NCI-H1436 (cell line): ENCODE measurements around the gene TPRG1.
"Not testable (repeated sequence)": the region's sequence is repeated elsewhere in the genome, so short reads cannot be mapped to it uniquely, and the experiment has no call there.

Experiments used
- DNase-seq: peaks from one replicate; lab custom pipeline; 2025; lab: John Stamatoyannopoulos, UW

Gene TPRG1

DNA sequence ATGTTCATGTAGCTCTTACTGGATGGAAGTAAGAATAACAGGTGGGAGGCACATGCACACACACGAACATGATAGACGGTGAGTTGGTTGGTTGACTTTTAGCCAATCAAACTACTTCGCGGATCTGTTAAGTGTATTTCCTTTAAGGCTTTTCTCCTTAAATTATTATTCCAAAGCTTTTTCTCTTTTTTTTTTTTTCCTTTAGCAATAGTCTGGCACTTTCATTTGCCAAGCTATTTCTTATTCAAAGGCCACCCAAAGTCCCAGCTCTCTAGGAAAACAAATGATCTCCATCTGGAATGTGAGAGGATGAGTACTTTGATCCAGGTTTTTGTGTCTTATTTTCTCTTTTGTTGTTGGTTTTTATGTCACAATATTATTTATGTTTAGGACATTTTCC lies 141.1 kb downstream of the TPRG1 start:
- no peak for DNase-seq

GRCh38 chr3:189316296-189317019 lies 144.7 kb downstream of the TPRG1 start:
- peak; percentile 68 for DNase-seq

GRCh38 chr3:189317911-189318310 lies 146.1 kb downstream of the TPRG1 start:
- DNase-seq, result no peak

- no peak for DNase-seq
Measured at GRCh38 chr3:189320511-189320910, 148.7 kb downstream of the TPRG1 start.

GRCh38 chr3:189322339-189322738 lies 150.6 kb downstream of the TPRG1 start:
- DNase-seq, result no peak

DNA sequence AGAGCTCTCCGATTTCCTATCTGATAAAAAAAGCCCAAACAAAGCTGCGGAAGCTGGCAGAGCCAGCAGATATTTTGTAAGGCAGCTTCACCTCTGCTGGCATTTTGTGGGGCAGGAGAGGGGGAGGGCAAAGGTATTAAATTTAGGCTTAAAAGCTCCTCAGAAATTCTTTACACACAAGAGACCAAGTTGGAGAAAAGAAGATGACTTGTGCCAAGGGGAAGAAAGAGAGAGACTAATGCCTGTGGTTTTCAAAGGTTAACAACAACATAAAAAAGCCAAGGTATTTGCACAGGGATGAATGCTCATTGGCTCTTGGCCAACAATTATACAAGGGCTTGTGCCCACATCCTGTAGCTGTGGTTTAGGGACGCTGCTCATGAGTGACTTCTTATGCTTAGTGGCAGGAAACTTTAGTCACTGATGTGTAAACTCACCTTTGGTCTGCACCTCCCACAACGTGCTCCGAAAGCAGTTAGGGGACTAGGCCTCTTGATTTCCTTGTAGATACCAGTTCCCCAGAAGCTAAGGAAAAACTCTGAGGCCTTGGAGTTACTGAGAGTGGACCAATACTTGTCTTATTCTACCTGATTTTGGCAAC lies 152.9 kb downstream of the TPRG1 start:
- peak; percentile 74 for DNase-seq

DNA sequence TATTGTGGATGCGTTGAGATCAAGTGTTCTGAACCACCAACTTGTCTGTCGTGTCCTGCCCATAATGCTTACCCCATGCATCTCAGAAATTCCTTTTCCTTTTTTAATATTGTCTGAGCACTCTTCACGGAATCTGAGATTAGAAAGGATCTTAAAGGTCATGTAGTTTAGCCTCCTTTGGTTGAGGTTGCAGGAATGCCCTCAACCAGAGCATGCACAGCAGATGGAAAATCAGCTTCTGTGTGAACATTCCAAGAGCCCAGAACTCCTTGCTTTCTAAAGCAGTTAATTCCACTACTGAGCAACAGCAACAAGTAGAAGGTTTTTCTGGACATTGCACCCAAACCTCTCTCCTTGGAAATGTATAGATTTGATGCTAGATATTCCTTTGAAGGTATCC lies 153.7 kb downstream of the TPRG1 start:
- no peak for DNase-seq

DNA sequence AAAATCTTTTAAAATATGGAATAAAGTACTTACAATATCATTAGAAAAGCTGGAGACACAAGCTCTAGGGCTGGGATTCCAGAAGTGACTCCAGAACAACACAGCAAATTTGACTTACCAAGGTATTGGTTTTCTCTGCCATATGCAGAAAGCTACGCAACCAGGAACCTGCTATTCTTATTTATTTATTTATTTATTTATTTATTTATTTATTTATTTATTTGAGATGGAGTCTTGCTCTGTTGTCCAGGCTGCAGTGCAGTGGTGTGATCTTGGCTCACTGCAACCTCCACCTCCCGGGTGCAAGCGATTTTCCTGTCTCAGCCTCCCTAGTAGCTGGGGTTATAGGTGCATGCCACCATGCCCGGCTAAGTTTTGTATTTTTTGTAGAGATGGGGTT lies 157.9 kb downstream of the TPRG1 start:
- DNase-seq, result not testable (repeated sequence)

DNA sequence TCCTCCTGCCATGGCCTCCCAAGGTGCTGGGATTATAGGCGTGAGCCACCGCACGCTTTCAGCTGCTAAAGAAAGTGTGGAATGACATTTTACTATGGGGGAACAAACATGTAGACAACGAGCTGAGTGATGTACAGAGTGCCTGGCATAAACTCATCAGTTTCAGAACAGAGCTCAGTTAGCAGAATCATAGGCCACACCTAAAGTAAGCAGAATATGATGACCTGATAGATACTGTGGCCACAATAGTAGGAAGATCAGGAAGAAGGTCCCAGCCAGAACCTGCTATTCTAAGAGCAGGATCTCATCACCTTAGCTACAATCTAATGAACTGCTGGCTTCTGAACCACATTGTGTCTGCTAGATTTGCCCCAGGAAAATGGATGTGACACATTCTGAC lies 158.3 kb downstream of the TPRG1 start:
- DNase-seq, result no peak

- no peak for DNase-seq
Measured at GRCh38 chr3:189331002-189331418, 159.2 kb downstream of the TPRG1 start.

- no peak for DNase-seq
Measured at GRCh38 chr3:189334064-189334920, 162.5 kb downstream of the TPRG1 start.

GRCh38 chr3:189337673-189338091 lies 165.9 kb downstream of the TPRG1 start:
- no peak for DNase-seq

DNA sequence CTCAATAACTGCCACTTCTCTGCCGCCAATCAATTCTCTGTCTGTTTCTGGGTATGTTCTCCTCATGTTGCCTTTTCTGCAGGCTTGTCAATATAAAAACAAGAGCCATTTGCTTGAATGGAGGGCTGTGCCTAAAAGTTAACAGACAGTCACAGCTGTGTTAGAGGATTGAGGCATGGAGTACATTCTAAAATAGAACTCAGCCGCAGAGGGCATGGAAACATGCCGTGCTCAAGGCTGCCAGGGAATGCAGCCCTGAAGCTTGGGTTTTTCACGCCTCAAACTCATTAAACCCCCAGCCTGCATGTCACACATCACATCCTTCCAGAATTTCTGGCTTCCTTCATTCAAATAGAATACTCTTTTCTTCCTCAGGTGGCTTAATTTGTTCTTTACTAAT lies 166.6 kb downstream of the TPRG1 start:
- DNase-seq, result no peak

DNA sequence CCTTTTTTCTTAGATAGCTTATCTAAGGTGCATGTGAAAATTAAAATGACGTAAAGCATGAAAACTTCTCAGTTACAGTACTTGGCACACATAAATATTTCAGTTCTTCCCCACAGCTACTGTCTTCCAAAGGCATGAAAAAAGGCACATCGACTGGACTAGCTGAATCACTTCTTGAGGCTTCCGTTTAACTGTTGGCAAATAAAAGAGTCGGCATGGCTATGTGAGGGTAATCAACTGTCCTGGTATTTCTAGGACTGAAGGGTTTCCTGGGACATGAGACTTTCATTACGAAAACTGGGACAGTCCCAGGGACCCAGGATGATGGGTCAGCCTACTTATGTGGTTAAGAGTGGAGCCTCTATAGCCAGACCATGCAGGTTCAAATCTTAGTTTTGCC lies 168.2 kb downstream of the TPRG1 start:
- no peak for DNase-seq

- no peak for DNase-seq
Measured at GRCh38 chr3:189340680-189341460, 169.1 kb downstream of the TPRG1 start.

DNA sequence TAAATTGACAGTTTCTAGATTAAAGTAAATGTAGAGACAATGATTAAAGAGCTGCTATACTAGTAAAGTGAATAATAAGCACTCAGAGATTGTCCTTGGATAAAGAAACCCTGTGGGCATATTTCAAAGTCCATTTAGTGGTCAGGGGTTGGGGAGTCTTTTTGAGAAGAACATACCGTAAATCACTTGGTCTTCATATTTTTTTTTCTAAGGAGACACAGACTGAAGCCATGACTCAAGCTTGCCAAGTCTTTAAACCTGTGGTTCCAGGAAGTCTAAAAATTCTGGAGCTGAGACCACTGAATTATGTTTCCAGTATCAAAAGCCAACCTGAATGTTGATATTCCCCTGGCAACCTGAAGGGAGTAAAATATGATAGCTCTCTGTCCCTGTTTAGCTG lies 171.0 kb downstream of the TPRG1 start:
- DNase-seq, result no peak

DNA sequence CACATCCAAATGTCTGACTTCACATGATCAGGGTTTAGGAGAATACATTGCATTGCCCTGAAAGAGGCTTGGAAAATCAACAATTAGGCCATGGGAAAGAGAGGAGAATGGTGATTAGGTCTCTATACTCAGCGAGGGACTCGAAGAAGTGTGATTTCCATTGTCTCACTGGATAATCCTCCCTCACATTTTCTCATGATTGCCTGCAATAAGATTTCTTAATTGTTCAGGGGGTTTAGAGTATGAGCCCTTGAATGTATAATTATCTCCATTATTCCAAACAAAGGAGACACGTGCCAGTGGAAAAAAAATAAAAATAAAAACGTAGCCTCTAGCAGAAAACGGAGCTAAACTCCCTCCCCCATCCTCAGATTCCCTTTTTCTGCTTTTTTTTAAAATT lies 173.2 kb downstream of the TPRG1 start:
- peak; percentile 87 for DNase-seq

DNA sequence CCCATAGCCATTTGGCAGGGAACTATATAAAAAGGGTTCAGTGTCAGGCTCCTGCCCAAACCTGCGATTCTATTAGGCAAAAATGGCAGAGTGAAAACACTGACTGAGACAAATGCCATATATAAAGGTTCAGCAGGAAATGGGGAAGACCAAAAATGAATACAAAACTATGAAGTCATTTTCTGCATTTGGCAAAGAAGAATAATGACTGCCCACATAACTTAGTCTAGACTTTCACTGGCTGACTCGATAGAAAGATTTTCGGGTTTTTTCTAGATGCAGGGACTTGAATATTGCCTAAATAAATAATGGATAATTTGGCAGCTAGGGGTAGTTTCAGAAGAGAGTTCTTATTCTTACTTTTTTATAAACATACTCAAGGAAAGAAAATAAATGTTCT lies 178.0 kb downstream of the TPRG1 start:
- no peak for DNase-seq

DNA sequence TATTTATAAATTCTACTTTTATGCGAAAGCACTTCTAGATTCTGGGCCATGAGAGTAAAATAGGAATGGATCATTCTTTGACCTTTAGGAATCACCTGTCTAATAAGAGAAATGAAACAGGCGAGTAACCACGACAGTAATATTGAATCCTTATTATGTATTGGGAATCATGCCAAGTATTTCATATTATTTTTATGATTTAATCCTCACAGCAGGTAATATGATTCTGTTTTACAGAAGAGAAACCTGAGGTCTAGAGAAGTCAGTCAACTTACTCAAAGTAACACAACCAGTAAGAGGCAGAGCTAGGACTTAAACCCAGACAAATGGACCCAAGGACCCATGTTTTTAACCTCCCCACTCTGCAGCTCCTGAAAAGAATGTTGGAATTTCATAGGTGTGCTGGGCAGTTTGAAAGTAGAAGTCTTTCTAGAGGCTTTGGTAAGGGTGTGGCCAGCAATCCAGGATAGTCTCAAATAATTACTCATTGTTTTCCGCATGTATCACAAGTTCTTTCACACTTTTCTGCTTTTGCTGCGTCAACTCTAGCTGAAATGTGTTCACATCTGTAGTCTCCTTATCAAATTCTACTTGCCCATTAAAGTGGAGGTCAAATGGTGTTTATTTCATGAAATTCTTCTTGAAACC lies 181.7 kb downstream of the TPRG1 start:
- DNase-seq, result no peak

DNA sequence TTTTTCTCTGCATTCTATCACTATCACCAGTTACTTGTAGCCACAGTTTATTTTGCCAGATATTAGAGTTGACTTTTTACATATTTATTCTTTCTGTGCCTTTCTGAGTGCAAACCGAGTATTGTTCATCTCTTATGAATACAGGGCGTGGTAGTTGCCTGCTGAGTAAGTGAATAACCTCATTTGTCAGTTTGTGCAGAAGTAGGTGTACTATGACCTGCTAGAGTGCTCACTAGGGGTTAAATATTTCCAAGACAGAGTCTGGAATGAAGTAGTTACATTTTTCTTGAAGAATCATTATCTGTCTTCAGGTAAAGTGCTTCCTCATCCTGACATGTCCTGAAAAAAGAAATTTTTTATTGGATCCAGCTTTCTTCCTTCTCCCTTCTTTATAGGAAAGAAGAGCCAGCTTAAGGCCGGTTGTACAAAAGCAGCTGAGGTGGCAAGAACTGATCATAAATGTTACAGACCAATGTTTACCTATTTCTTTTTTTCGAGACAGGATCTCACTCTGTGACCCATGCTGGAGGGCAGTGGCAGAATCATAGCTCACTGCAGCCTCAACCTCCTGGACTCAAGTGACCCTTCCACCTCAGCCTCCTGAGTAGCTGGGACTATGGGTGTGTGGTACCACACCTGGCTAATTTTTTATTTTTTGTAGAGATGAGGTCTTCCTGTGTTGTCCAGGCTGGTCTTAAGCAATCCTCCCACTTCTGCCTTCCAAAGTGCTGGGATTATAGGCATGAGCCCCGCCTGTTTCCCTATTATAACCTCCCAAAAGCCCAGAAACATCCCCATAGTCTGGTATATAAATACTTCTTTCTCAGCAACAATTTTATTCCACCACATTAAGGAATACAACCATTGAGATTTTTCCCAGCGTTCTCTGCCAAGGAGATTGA lies 182.5 kb downstream of the TPRG1 start:
- no peak for DNase-seq

- no peak for DNase-seq
Measured at GRCh38 chr3:189355115-189355480, 183.3 kb downstream of the TPRG1 start.
